Left ventricle myocardium inferior (tissue), 1 donor: ENCODE measurements around the gene AKAP13. TPM values are rescaled to one million over a fixed set of nuclear protein-coding genes. Genes with fewer than 3 reads are reported as not detected.

Source experiments
- DNase-seq: peaks from one replicate; pipeline ENCODE4 v3.0.0-alpha.2; 2020
- H3K27ac ChIP-seq: fragments of 200-600 bp; replicated peaks from 2 replicates; pipeline ENCODE4 v1.8.0; 2021
- H3K27me3 ChIP-seq: fragments of 200-600 bp; 2 replicates; pipeline ENCODE4 v1.8.0; 2021; ENCODE audit warnings: low read depth
- H3K36me3 ChIP-seq: fragments of 200-600 bp; 2 replicates; pipeline ENCODE4 v1.8.0; 2021
- H3K4me1 ChIP-seq: fragments of 200-600 bp; 2 replicates; pipeline ENCODE4 v1.8.0; 2021
- H3K4me3 ChIP-seq: fragments of 200-600 bp; 2 replicates; pipeline ENCODE4 v1.8.0; 2021; ENCODE audit warnings: mild to moderate bottlenecking, moderate library complexity
- H3K9me3 ChIP-seq: fragments of 200-600 bp; replicated peaks from 2 replicates; pipeline ENCODE4 v1.8.0; 2021
- intact Hi-C: fragments of 100-400 bp; cut with micrococcal nuclease; formaldehyde crosslinking; loops from one replicate; pipeline ENCODE4 v1.11.0; 2022
- total RNA-seq: library from RNA; stranded (reverse); fragmentation: NEBNext Ultra II Directional; extraction: Animal tissue kit (Norgen Biotek cat#: 25700); gene quantifications from one replicate; pipeline ENCODE4 v1.2.1, GENCODE V29; 2021
- TF ChIP-seq, protein P1 (sequence below): fragments of 200-600 bp; IDR thresholded peaks from 2 replicates; pipeline ENCODE4 v1.8.0; 2021; ENCODE audit warnings: antibody characterized with exemption, mild to moderate bottlenecking, borderline replicate concordance
- donor health status: DM: no; HTN: yes; CAD: no; lungs with severe emphysema.

The AKAP13 gene
- total RNA-seq, 1 donor from 2014 or later, result 331 TPM

DNA sequence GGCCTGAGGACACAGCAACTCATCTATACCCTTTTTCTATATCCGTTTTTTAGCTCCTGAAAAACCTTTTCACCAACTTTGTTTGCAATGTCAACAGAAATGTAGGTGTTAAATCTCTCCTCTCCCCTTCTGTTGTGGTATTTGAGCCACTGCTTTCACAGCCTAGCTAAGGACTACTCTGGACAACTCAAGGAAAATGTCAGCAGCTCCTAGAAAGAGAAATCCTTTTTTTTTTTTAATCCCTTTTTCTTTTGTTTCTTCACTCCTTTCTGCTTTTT is 237.8 kb downstream of the AKAP13 start:
- no peak for DNase-seq
- intact Hi-C loops, result no loop called here
- H3K27me3 ChIP-seq, result no peaks in the 10 kb centered on the region
- H3K9me3 ChIP-seq, result no peaks in the 10 kb centered on the region
- H3K27ac ChIP-seq, result peak overlapping the region; percentile 83
- H3K4me3 ChIP-seq, result peak overlapping the region; percentile 65
- TF ChIP-seq, protein P1, sequence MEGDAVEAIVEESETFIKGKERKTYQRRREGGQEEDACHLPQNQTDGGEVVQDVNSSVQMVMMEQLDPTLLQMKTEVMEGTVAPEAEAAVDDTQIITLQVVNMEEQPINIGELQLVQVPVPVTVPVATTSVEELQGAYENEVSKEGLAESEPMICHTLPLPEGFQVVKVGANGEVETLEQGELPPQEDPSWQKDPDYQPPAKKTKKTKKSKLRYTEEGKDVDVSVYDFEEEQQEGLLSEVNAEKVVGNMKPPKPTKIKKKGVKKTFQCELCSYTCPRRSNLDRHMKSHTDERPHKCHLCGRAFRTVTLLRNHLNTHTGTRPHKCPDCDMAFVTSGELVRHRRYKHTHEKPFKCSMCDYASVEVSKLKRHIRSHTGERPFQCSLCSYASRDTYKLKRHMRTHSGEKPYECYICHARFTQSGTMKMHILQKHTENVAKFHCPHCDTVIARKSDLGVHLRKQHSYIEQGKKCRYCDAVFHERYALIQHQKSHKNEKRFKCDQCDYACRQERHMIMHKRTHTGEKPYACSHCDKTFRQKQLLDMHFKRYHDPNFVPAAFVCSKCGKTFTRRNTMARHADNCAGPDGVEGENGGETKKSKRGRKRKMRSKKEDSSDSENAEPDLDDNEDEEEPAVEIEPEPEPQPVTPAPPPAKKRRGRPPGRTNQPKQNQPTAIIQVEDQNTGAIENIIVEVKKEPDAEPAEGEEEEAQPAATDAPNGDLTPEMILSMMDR, result no peak
- H3K4me1 ChIP-seq, result peaks cover 100% of the 10 kb centered on the region
- no peaks in the 10 kb centered on the region for H3K36me3 ChIP-seq

DNA sequence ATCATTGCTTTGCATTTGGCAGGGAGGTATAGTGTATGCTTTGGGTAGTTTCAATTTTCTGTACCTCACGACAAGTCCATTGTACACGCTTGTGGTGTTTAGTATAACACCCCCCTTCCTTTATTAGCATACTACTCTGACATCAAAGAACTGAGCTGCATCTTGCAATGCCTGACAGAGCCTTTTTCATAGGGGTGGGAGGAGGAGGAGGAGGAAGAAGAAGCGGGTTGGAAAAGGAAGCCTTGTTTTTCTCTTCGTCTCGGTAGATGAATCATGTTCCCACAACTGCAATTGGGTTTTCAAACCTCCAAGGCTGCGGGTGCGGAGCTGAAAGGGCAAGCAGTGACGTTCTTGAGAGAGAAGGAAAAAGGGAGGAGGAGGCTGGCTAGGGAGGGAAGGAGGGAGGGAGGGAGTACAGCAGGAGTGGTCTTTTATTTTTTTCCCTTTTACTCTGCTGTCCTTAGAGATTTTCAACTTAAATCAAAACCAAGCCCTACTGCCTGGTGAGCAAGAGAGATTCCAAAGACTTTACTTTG is 238.6 kb downstream of the AKAP13 start:
- DNase-seq, result peak; percentile 74
- H3K4me1 ChIP-seq, result peaks cover 100% of the 10 kb centered on the region
- intact Hi-C loops, result no loop called here

DNA sequence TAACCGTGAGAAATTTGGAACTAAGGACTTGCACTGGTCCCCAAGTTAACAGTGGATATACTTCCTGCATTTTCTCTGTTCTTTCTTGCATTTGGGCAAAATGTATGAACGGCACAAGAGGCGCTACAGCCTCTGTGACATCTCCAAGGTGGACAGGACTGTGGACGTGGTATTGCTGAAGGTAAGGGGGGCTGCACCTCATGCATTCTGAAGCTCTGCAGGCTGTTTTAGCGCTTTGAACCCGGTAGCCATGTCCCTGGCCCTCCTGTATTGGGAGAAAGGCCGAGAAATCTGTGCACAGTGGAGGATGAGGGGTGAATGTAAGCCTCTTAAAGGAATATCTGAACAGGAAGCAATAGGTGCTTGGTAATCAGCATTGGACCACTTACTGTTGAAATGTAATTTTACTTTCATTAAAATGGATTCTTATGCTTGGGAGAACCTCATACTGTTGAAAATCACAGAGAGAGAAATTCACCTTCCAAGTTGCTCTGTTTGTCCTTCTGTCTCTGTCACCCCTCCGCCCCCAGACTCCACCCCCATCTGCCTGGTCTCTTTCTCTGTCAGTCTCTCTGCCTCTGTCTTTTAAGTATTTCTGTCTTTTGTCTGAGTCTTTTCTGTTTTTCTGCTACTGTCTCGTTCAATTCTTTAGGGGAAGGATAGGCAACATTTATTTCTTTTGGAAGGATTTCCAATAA is 239.7 kb downstream of the AKAP13 start:
- Histone ChIP-seq H3K27ac (peak overlapping the region; percentile 83), H3K9me3 (no peaks in the 10 kb centered on the region), H3K36me3 (no peaks in the 10 kb centered on the region), H3K27me3 (no peaks in the 10 kb centered on the region), H3K4me1 (peaks cover 100% of the 10 kb centered on the region), H3K4me3 (peak overlapping the region; percentile 65)
- TF ChIP-seq, protein P1, result no peak
- no peak for DNase-seq
- intact Hi-C loops, result no loop called here

More for the DNA sequence above, 238.6 kb downstream of the AKAP13 start:
- Histone ChIP-seq H3K27me3 (no peaks in the 10 kb centered on the region), H3K4me3 (peak overlapping the region; percentile 65), H3K36me3 (no peaks in the 10 kb centered on the region), H3K27ac (peak overlapping the region; percentile 83), H3K9me3 (no peaks in the 10 kb centered on the region)
- TF ChIP-seq, protein P1, result no peak

DNA sequence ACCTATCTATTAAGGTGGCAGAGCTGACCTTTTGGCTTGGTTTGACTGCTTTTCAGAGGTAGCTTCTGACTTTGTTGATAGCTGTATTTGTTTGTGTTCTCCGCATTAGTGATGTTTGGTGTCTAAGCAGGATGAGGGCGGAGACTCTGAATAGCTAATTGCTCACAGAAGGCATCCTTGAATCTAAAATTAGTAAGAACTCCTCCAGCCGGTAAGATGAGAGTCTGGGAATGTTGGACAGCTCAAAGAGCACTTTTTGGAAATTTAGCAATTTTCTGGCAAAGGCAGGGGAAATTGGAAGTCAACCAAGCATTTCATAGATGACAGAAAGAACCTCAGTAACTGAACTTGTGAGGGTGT is 240.3 kb downstream of the AKAP13 start:
- intact Hi-C loops, result no loop called here
- peak overlapping the region; percentile 65 for H3K4me3 ChIP-seq
- H3K36me3 ChIP-seq, result no peaks in the 10 kb centered on the region
- H3K27me3 ChIP-seq, result no peaks in the 10 kb centered on the region
- H3K27ac ChIP-seq, result peak overlapping the region; percentile 83
- TF ChIP-seq, protein P1, result no peak
- H3K4me1 ChIP-seq, result peaks cover 100% of the 10 kb centered on the region
- no peak for DNase-seq
- H3K9me3 ChIP-seq, result no peaks in the 10 kb centered on the region

GRCh38 chr15:85621094-85621493 is 240.7 kb downstream of the AKAP13 start:
- TF ChIP-seq, protein P1, result no peak

More at GRCh38 chr15:85621094-85621493, 240.7 kb downstream of the AKAP13 start:
- Histone ChIP-seq H3K27me3 (no peaks in the 10 kb centered on the region), H3K4me1 (peaks cover 100% of the 10 kb centered on the region), H3K4me3 (peak overlapping the region; percentile 65), H3K36me3 (no peaks in the 10 kb centered on the region), H3K27ac (peak overlapping the region; percentile 83), H3K9me3 (no peaks in the 10 kb centered on the region)
- DNase-seq, result no peak
- intact Hi-C loops, result no loop called here
